K562 (cell line): ENCODE data around the gene WASF3. TPM values are rescaled to one million over a fixed set of nuclear protein-coding genes. Genes with fewer than 3 reads are reported as not detected.

Experiments
- ATAC-seq: fragments of 200-7000 bp; cut with Tn5 transposase; 3 replicates; pipeline ENCODE4 v1.9.1; 2020; ENCODE audit warnings: moderate library complexity
- BruUV-seq: library from RNA; stranded (reverse); fragments of 400-500 nt; replicated peaks from 2 replicates; lab custom pipeline; 2021; lab: Mats Ljungman, UMichigan
- CTCF ChIA-PET: fragments of 300-600 bp; formaldehyde crosslinking; extraction: SDS; loops from one replicate; lab custom pipeline; 2021; ENCODE audit warnings: low intra/inter-chr PET ratio; lab: Yijun Ruan, JAX
- POLR2A ChIA-PET: fragments of 300-600, 350-650 bp; sonication (Branson Sonifier 250); formaldehyde crosslinking; extraction: SDS; loops from one replicate; lab custom pipeline; 2021; ENCODE audit warnings: antibody characterized with exemption, inconsistent platforms; lab: Yijun Ruan, JAX
- DNase-seq, 4 experiments: peaks; one replicate each; pipeline versions ENCODE4 v3.0.0 to v3.0.0-alpha.2; 2011 to 2018; ENCODE audit warnings: low spot score in 3 of 4, mixed read lengths in 3 of 4; ENCODE audit errors: extremely low read depth in 1 of 4
- FAIRE-seq: peaks from 2 replicates; lab custom pipeline; 2011; peaks lifted over from hg19 to GRCh38; lab: Jason Lieb, UNC
- H2AFZ ChIP-seq: 2 replicates; pipeline ENCODE4 v1.6.0; 2011; ENCODE audit warnings: low read depth, low read length, control low read depth, inconsistent platforms
- H3K27ac ChIP-seq: fragments of 200-600 bp; 3 replicates; pipeline ENCODE4 v1.8.0; 2011; ENCODE audit warnings: low read depth, mild to moderate bottlenecking, control low read depth, inconsistent platforms, low read length, moderate library complexity, mixed read lengths; ENCODE audit errors: extremely low read depth
- H3K27me3 ChIP-seq, 2 experiments: fragments of 300-600 bp in 1 of 2; 2 replicates in 1 of 2; 3 replicates in 1 of 2; pipeline versions ENCODE4 v1.6.0 to v1.8.0; 2011; ENCODE audit warnings: inconsistent platforms in 2 of 2, low read length in 2 of 2, mild to moderate bottlenecking in 1 of 2, mixed read lengths in 1 of 2, moderate library complexity in 1 of 2; ENCODE audit not compliant: control insufficient read depth in 2 of 2, insufficient read depth in 2 of 2
- H3K36me3 ChIP-seq: fragments of 300-600 bp; 3 replicates; pipeline ENCODE4 v1.8.0; 2011; ENCODE audit warnings: mild to moderate bottlenecking, low read length, inconsistent platforms; ENCODE audit not compliant: control insufficient read depth, insufficient read depth
- H3K4me1 ChIP-seq, 2 experiments: fragments of 200-600 bp in 1 of 2; replicated peaks in 1 of 2; 2 replicates in 1 of 2; 3 replicates in 1 of 2; pipeline versions ENCODE4 v1.5.1 to v1.8.0; 2011; ENCODE audit warnings: inconsistent platforms in 2 of 2, low read length in 2 of 2, mild to moderate bottlenecking in 1 of 2, mixed read lengths in 1 of 2, moderate library complexity in 1 of 2; ENCODE audit not compliant: control insufficient read depth in 2 of 2, insufficient read depth in 2 of 2
- H3K4me2 ChIP-seq: 2 replicates; pipeline ENCODE4 v1.6.1; 2011; ENCODE audit warnings: low read length, control low read depth, inconsistent platforms, mixed read lengths; ENCODE audit not compliant: insufficient read depth
- H3K4me3 ChIP-seq: fragments of 200-600 bp; sonication (generic), shearing (Covaris generic); 2 replicates; pipeline ENCODE4 v1.5.1; 2016; ENCODE audit warnings: control low read depth, inconsistent platforms
- H3K79me2 ChIP-seq: fragments of 200-600 bp; 3 replicates; pipeline ENCODE4 v1.8.0; 2011; ENCODE audit warnings: low read length, inconsistent platforms; ENCODE audit not compliant: control insufficient read depth, insufficient read depth
- H3K9ac ChIP-seq, 2 experiments: 2 replicates each; pipeline versions ENCODE4 v1.6.0 to v1.6.1; 2011; ENCODE audit warnings: low read depth in 2 of 2, low read length in 2 of 2, control low read depth in 1 of 2, inconsistent platforms in 1 of 2, mild to moderate bottlenecking in 1 of 2, mixed read lengths in 1 of 2; ENCODE audit not compliant: insufficient read depth in 1 of 2
- H3K9me1 ChIP-seq: one replicate; pipeline ENCODE4 v1.6.0; 2011; ENCODE audit warnings: inconsistent platforms, mild to moderate bottlenecking, low read length, moderate library complexity; ENCODE audit not compliant: control insufficient read depth, insufficient read depth
- H3K9me3 ChIP-seq: replicated peaks from 2 replicates; pipeline ENCODE4 v1.5.1; 2011; ENCODE audit warnings: low read depth, low read length, inconsistent platforms; ENCODE audit not compliant: control insufficient read depth, insufficient read depth
- H4K20me1 ChIP-seq: replicated peaks from 2 replicates; pipeline ENCODE4 v1.6.1; 2011; ENCODE audit warnings: low read length, inconsistent platforms, mixed read lengths; ENCODE audit not compliant: control insufficient read depth, insufficient read depth
- E2F3 ChIP-seq: fragments of 250-450 bp; sonication (Bioruptor Pico); IDR thresholded peaks from 2 replicates; pipeline ENCODE4 v1.4.0; 2020; ENCODE audit warnings: mild to moderate bottlenecking
- EHMT2 ChIP-seq: fragments of 450-650 bp; IDR thresholded peaks from 2 replicates; pipeline ENCODE4 v1.6.1; 2018; ENCODE audit warnings: antibody characterized with exemption
- FOSL1 ChIP-seq: fragments of 200-800 bp; sonication (Bioruptor generic); conservative IDR thresholded peaks from 2 replicates; pipeline ENCODE4 v1.6.1; 2016; ENCODE audit warnings: missing genetic modification characterization, missing compliant biosample characterization
- LEF1 ChIP-seq: fragments of 450-650 bp; IDR thresholded peaks from 2 replicates; pipeline ENCODE4 v1.6.1; 2016; ENCODE audit warnings: mild to moderate bottlenecking
- MCM2 ChIP-seq: fragments of 450-650 bp; IDR thresholded peaks from 2 replicates; pipeline ENCODE4 v1.6.1; 2017; ENCODE audit warnings: low read depth, mild to moderate bottlenecking
- NR0B1 ChIP-seq: fragments of 450-650 bp; IDR thresholded peaks from one replicate; pipeline ENCODE4 v1.6.1; 2018; ENCODE audit warnings: mild to moderate bottlenecking, moderate library complexity; ENCODE audit not compliant: partially characterized antibody
- RBM14 ChIP-seq: fragments of 200-400 bp; formaldehyde crosslinking; IDR thresholded peaks from 2 replicates; pipeline ENCODE4 v1.6.1; 2018; ENCODE audit warnings: low read depth, mild to moderate bottlenecking, low read length, moderate library complexity, borderline replicate concordance; ENCODE audit not compliant: insufficient read depth
- SNRNP70 ChIP-seq: fragments of 200-400 bp; formaldehyde crosslinking; optimal IDR thresholded peaks from 2 replicates; pipeline ENCODE3; 2017; ENCODE audit warnings: low read depth, low read length
- ZNF384 ChIP-seq: IDR thresholded peaks from 2 replicates; pipeline ENCODE4 v1.6.1; 2012; ENCODE audit warnings: low read depth, low read length, improper control_type of control experiment
- WGBS: fragments of 100-300 bp; shearing (Covaris generic); methylation state at CpG from one replicate; pipeline ENCODE4 v1.1.6; 2016; ENCODE audit warnings: low coverage, mixed read lengths; ENCODE audit not compliant: insufficient coverage; ENCODE audit errors: missing lambda C conversion rate; 5-methylcytosine and 5-hydroxymethylcytosine counted together
- in situ Hi-C: fragments of 300-500 bp; cut with MboI; formaldehyde crosslinking; loops from 4 replicates; pipeline ENCODE4 v1.15.0; 2018; ENCODE audit warnings: inconsistent platforms, mixed read lengths
- intact Hi-C: fragments of 100-400 bp; cut with micrococcal nuclease; formaldehyde crosslinking; loops from 2 replicates; pipeline ENCODE4 v1.14.2; 2022
- polyA plus RNA-seq, 8 experiments: library from polyadenylated mRNA; depleted of rRNA in 4 of 8; stranded (reverse) in 5 of 8; unstranded in 3 of 8; fragments of >200 nt; fragmentation: Nextera tagmentation in 2 of 8; fragmentation: Illumina TruSeq in 1 of 8; extraction: Ambion mirVana in 2 of 8; extraction: Trizol in 1 of 8; gene quantifications; 2 replicates each; pipeline versions ENCODE4 v1.2.1 to v1.2.3, GENCODE V29; 2011 to 2014; ENCODE audit warnings: inconsistent platforms in 1 of 8, missing spikeins in 1 of 8
- total RNA-seq, 7 experiments: library from RNA; depleted of rRNA in 6 of 7; stranded (reverse); fragments of >200 nt in 6 of 7; fragmentation: Illumina TruSeq in 2 of 7; extraction: Trizol in 2 of 7; gene quantifications; 2 replicates each; pipeline versions ENCODE4 v1.2.1 to v1.2.3, GENCODE V29; 2011 to 2021; ENCODE audit warnings: low replicate concordance in 1 of 7
- TF ChIP-seq, protein P1 (sequence below): fragments of 450-650 bp; formaldehyde crosslinking; IDR thresholded peaks from 2 replicates; pipeline ENCODE4 v1.4.0; 2020; ENCODE audit warnings: mild to moderate bottlenecking, moderate library complexity

WASF3 gene
- total and polyA plus RNA-seq, 9 of the 15 experiments (the other 6 are each of a cell fraction or from before 2014, with no cell fraction given), result 0.04 to 0.43 (median 0.11) TPM

DNA sequence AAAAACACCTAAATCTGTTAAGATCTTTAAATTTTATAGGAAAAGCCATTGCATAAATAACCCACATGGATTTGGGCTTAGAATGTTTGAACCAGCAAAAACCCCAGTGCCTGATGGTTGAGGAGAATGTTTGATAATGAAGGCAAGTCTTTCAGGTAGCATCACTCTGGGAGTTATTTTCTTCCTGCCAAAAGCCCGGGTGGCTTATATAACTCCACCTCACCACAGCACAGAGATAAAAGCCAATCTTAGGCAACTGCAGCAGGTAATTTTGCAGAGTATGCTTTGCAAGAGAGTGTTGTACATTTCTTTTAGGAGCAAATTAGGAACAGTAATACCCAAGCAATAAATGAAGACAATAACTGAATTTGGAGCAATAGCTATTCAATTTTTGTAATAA, 7.8 kb upstream of the WASF3 start:
- H3K9me3 ChIP-seq, result no peaks in the 10 kb centered on the region
- no peaks in the 10 kb centered on the region for H3K79me2 ChIP-seq
- no peak for FAIRE-seq
- in situ Hi-C loops (no loop called here), intact Hi-C loops (no loop called here)
- H3K27me3 ChIP-seq, result peaks cover 0 to 2% of the 10 kb centered on the region in 2 experiments; a peak in 1 of 5 replicates
- no peak for DNase-seq
- no peaks in the 10 kb centered on the region for H3K9me1 ChIP-seq
- ChIA-PET CTCF (no interaction called here), POLR2A (interaction anchor here (0.8 kb wide), 1 partner anchor 322 kb away, joined by 3 read pairs; no protein-coding TSS in a partner anchor)
- no peaks in the 10 kb centered on the region for H3K4me1 ChIP-seq
- no peaks in the 10 kb centered on the region for H3K36me3 ChIP-seq
- no peak overlapping the region for H3K27ac ChIP-seq
- no peak overlapping the region for H3K9ac ChIP-seq
- no peak overlapping the region for H3K4me3 ChIP-seq
- no TSS peak for BruUV-seq
- 0% methylated on average over 1 of the region's 1 CpG for WGBS
- TF ChIP-seq EHMT2 (no peak), MCM2 (no peak), LEF1 (no peak), SNRNP70 (no peak), FOSL1 (no peak), NR0B1 (no peak), RBM14 (no peak), ZNF384 (no peak), E2F3 (CRISPR knock-in tag) (no peak)
- TF ChIP-seq, protein P1, sequence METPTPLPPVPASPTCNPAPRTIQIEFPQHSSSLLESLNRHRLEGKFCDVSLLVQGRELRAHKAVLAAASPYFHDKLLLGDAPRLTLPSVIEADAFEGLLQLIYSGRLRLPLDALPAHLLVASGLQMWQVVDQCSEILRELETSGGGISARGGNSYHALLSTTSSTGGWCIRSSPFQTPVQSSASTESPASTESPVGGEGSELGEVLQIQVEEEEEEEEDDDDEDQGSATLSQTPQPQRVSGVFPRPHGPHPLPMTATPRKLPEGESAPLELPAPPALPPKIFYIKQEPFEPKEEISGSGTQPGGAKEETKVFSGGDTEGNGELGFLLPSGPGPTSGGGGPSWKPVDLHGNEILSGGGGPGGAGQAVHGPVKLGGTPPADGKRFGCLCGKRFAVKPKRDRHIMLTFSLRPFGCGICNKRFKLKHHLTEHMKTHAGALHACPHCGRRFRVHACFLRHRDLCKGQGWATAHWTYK (CRISPR knock-in tag), result no peak
- ATAC-seq, result no peak
- H4K20me1 ChIP-seq, result no peaks in the 10 kb centered on the region
- H3K4me2 ChIP-seq, result no peak overlapping the region
- no peak overlapping the region for H2AFZ ChIP-seq
